ENCODE measurements around the gene SMG6.

GRCh38 chr17:2207815-2208515, 95.6 kb downstream of the SMG6 start:
- no peak for TF ChIP-seq CTCF (IDR thresholded peaks at IDR 0.05; ENCODE audit: extremely low read depth in 1 of 2, insufficient read depth in 1 of 2, low read depth in 1 of 2, low read length in 2 of 2)
- no peak for TF ChIP-seq EZH2 (IDR thresholded peaks at IDR 0.05; ENCODE audit: borderline replicate concordance, low read depth, low read length, severe bottlenecking)
- TF ChIP-seq MYC (IDR thresholded peaks at IDR 0.05; ENCODE audit: low read depth, low read length) = no peak
- TF ChIP-seq POLR2AphosphoS5 (IDR thresholded peaks at IDR 0.05; ENCODE audit: insufficient read depth, low read depth, low read length) = no peak
- TF ChIP-seq MAX (IDR thresholded peaks at IDR 0.05; ENCODE audit: insufficient read depth, insufficient read length) = no peak
- TF ChIP-seq POLR2A (IDR thresholded peaks at IDR 0.05; ENCODE audit: low read depth, low read length) = no peak
